Natural killer cell (primary cell): ENCODE results near the gene TBC1D23. TPM values are rescaled to one million over a fixed set of nuclear protein-coding genes. Genes with fewer than 3 reads are reported as not detected.

ENCODE experiments used
- ATAC-seq, 3 donors: fragments of 150-1000 bp in 2 of 3; fragments of 200-7000 bp in 1 of 3; cut with Tn5 transposase; 1 replicate in 1 of 3; 2 replicates in 2 of 3; pipeline ENCODE4 v1.10.0; 2021; ENCODE audit warnings: mild to moderate bottlenecking in 2 of 3, moderate library complexity in 2 of 3
- DNase-seq, 2 donors: peaks; one replicate each; pipeline versions ENCODE4 v3.0.0 to v3.0.0-alpha.2; 2013 to 2021; ENCODE audit warnings: mixed read lengths in 1 of 2
- H3K27ac ChIP-seq: one replicate; pipeline ENCODE4 v1.5.1; 2013; ENCODE audit warnings: mild to moderate bottlenecking, low read length
- H3K27me3 ChIP-seq: one replicate; pipeline ENCODE4 v1.6.1; 2013; ENCODE audit warnings: low read length; ENCODE audit not compliant: control insufficient read depth, insufficient read depth
- H3K36me3 ChIP-seq: one replicate; pipeline ENCODE4 v1.6.1; 2013; ENCODE audit warnings: low read length; ENCODE audit not compliant: control insufficient read depth, insufficient read depth
- H3K4me1 ChIP-seq: one replicate; pipeline ENCODE4 v1.6.1; 2013; ENCODE audit warnings: low read length; ENCODE audit not compliant: control insufficient read depth, insufficient read depth
- H3K4me3 ChIP-seq: one replicate; pipeline ENCODE4 v1.5.1; 2013; ENCODE audit warnings: low read length
- H3K9me3 ChIP-seq: one replicate; pipeline ENCODE4 v1.6.1; 2013; ENCODE audit warnings: low read length; ENCODE audit not compliant: control insufficient read depth, insufficient read depth
- H3K27ac Mint-ChIP-seq, 2 donors: one replicate each; pipeline ENCODE4 v1.8.0; 2022; ENCODE audit warnings: mild to moderate bottlenecking in 2 of 2, mixed read lengths in 2 of 2, moderate library complexity in 1 of 2
- H3K27me3 Mint-ChIP-seq, 2 donors: one replicate each; pipeline ENCODE4 v1.8.0; 2022; ENCODE audit warnings: low read depth in 2 of 2, mixed read lengths in 2 of 2
- H3K36me3 Mint-ChIP-seq: one replicate; pipeline ENCODE4 v1.8.0; 2022; ENCODE audit warnings: mixed read lengths
- H3K4me1 Mint-ChIP-seq, 2 donors: one replicate each; pipeline ENCODE4 v1.8.0; 2022; ENCODE audit warnings: mixed read lengths in 2 of 2
- H3K4me3 Mint-ChIP-seq: one replicate; pipeline ENCODE4 v1.8.0; 2022; ENCODE audit warnings: mild to moderate bottlenecking, moderate library complexity, mixed read lengths
- H3K9me3 Mint-ChIP-seq, 2 donors: one replicate each; pipeline ENCODE4 v1.8.0; 2022; ENCODE audit warnings: mixed read lengths in 2 of 2
- WGBS: methylation state at CpG from one replicate; pipeline ENCODE4 v1.1.7; 2013; ENCODE audit warnings: missing lambda C conversion rate; ENCODE audit not compliant: insufficient coverage; 5-methylcytosine and 5-hydroxymethylcytosine counted together
- intact Hi-C: fragments of 100-400 bp; cut with micrococcal nuclease; formaldehyde crosslinking; loops from one replicate; pipeline ENCODE4 v1.14.2; 2022
- total RNA-seq, 4 donors: library from RNA; stranded (reverse); fragments of 120-200 nt in 1 of 4; gene quantifications; one replicate each; pipeline versions ENCODE4 v1.2.3 to v1.2.4, GENCODE V29; 2013 to 2022
- TF ChIP-seq, protein P1 (sequence below): fragments of 200-600 bp; IDR thresholded peaks from one replicate; pipeline ENCODE4 v1.8.0; 2022; ENCODE audit warnings: antibody characterized with exemption

Gene TBC1D23
- total RNA-seq, 3 donors from 2014 or later (not counting 1 experiment from before 2014, with no cell fraction given) = 38.8 to 50.3 (median 45.4) TPM

DNA sequence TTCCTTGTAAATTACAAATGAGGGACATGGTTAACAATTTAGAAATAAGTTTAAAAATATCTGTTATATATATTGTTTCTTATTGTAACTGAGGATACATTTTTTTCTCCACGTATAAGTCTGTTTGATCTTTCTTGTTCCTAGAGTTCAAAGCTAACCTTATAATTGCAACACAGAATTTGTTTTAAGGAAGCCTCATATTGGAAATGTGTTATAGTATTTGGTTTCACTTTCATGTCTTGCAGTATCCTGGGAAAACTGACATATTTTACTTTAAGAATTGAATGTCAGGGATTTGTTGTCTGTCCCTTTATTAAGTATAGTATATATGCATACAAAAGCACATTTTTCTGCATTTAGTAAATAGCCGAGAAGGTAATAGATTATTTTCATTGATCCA is 50.2 kb downstream of the TBC1D23 start:
- intact Hi-C loops = no loop called here
- H3K4me1 ChIP-seq = no peaks in the 10 kb centered on the region
- H3K27me3 ChIP-seq = no peaks in the 10 kb centered on the region
- Mint-ChIP-seq H3K36me3 (no peaks in the 10 kb centered on the region), H3K4me3 (no peak overlapping the region), H3K27ac (peak overlapping the region in 1 of 2 donors; percentile 29), H3K9me3 (no peaks in the 10 kb centered on the region), H3K27me3 (no peaks in the 10 kb centered on the region), H3K4me1 (no peaks in the 10 kb centered on the region)
- H3K9me3 ChIP-seq = no peaks in the 10 kb centered on the region
- TF ChIP-seq, protein P1, sequence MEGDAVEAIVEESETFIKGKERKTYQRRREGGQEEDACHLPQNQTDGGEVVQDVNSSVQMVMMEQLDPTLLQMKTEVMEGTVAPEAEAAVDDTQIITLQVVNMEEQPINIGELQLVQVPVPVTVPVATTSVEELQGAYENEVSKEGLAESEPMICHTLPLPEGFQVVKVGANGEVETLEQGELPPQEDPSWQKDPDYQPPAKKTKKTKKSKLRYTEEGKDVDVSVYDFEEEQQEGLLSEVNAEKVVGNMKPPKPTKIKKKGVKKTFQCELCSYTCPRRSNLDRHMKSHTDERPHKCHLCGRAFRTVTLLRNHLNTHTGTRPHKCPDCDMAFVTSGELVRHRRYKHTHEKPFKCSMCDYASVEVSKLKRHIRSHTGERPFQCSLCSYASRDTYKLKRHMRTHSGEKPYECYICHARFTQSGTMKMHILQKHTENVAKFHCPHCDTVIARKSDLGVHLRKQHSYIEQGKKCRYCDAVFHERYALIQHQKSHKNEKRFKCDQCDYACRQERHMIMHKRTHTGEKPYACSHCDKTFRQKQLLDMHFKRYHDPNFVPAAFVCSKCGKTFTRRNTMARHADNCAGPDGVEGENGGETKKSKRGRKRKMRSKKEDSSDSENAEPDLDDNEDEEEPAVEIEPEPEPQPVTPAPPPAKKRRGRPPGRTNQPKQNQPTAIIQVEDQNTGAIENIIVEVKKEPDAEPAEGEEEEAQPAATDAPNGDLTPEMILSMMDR = no peak
- H3K36me3 ChIP-seq = peaks cover 33% of the 10 kb centered on the region
- WGBS = no CpG with 5 or more reads among the region's 2 CpGs
- H3K4me3 ChIP-seq = no peak overlapping the region
- no peak overlapping the region for H3K27ac ChIP-seq
- ATAC-seq = no peak
- no peak for DNase-seq

DNA sequence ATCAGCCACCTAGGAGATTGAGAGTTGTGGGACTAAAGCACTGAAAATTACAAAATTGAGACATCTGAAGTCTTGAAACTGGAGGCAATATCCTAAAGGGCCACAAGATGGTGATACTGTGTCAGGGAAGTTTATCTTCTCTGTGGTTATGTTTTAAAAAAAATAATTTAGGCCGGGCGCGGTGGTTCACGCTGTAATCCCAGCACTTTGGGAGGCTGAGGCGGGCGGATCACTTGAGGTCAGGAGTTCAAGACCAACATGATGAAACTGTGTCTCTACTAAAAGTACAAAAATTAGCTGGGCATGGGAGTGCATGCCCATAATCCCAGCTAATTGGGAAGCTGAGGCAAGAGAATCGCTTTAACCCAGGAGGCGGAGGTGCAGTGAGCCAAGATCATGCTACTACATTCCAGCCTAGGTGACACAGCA is 55.9 kb downstream of the TBC1D23 start:
- DNase-seq (peak in 1 of 2 donors; percentile 77), ATAC-seq (peak; percentile 79 to 92 (median 92))
- Histone ChIP-seq H3K36me3 (peaks cover 20% of the 10 kb centered on the region), H3K27me3 (no peaks in the 10 kb centered on the region), H3K4me1 (peaks cover 4% of the 10 kb centered on the region), H3K9me3 (no peaks in the 10 kb centered on the region), H3K4me3 (no peak overlapping the region), H3K27ac (no peak overlapping the region)
- H3K27me3 Mint-ChIP-seq = no peaks in the 10 kb centered on the region
- H3K4me1 Mint-ChIP-seq = peaks cover 11 to 13% of the 10 kb centered on the region in 2 donors
- intact Hi-C loops = loop anchor here (1.0 to 5.0 kb wide), 3 partner anchors 84 to 1066 kb away; no protein-coding TSS in a partner anchor
- H3K27ac Mint-ChIP-seq = peak overlapping the region; percentile 69 to 79
- H3K9me3 Mint-ChIP-seq = no peaks in the 10 kb centered on the region
- WGBS = 25% methylated on average over 8 of the region's 8 CpGs
- H3K36me3 Mint-ChIP-seq = no peaks in the 10 kb centered on the region
- no peak overlapping the region for H3K4me3 Mint-ChIP-seq
- TF ChIP-seq, protein P1 = peak; percentile 77

DNA sequence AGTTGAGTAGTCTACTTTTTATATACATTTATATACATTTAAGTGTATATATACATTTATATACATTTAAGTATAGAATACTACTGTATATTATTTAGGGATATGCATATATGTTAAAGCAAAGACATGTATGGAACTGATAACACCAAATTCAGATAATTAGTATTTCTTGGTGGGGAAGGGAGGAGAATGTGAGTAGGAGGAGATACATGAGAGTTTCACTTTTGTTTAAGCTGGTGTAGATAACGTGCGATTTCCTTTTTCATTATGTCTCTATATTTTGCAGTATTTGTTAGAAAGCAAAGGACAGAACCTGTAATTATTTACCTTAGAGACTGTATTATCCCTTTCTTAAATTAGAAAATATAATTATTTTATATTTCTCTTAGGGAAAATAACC is 57.1 kb downstream of the TBC1D23 start:
- H3K4me3 ChIP-seq = no peak overlapping the region
- H3K4me1 ChIP-seq = peaks cover 4% of the 10 kb centered on the region
- H3K4me3 Mint-ChIP-seq = peak overlapping the region; percentile 32
- no peaks in the 10 kb centered on the region for H3K9me3 Mint-ChIP-seq
- intact Hi-C loops = loop anchor here (5.0 kb wide), 1 partner anchor 1064 kb away; no protein-coding TSS in a partner anchor
- no peaks in the 10 kb centered on the region for H3K27me3 ChIP-seq
- peak overlapping the region; percentile 69 to 79 for H3K27ac Mint-ChIP-seq
- H3K27me3 Mint-ChIP-seq = no peaks in the 10 kb centered on the region
- no CpG with 5 or more reads among the region's 2 CpGs for WGBS
- DNase-seq = peak in 1 of 2 donors; percentile 19
- TF ChIP-seq, protein P1 = no peak
- peak; percentile 59 to 68 (median 68) for ATAC-seq
- H3K27ac ChIP-seq = peak overlapping the region; percentile 14
- H3K9me3 ChIP-seq = no peaks in the 10 kb centered on the region
- no peaks in the 10 kb centered on the region for H3K36me3 Mint-ChIP-seq
- H3K36me3 ChIP-seq = peaks cover 16% of the 10 kb centered on the region
- peaks cover 11 to 13% of the 10 kb centered on the region in 2 donors for H3K4me1 Mint-ChIP-seq

- TF ChIP-seq, protein P1 = no peak
- H3K4me1 ChIP-seq = peaks cover 4% of the 10 kb centered on the region
- Mint-ChIP-seq H3K36me3 (no peaks in the 10 kb centered on the region), H3K4me3 (no peak overlapping the region), H3K9me3 (no peaks in the 10 kb centered on the region), H3K27me3 (no peaks in the 10 kb centered on the region), H3K4me1 (peaks cover 11 to 13% of the 10 kb centered on the region in 2 donors), H3K27ac (no peak overlapping the region)
- ATAC-seq = no peak
- H3K27me3 ChIP-seq = no peaks in the 10 kb centered on the region
- H3K27ac ChIP-seq = no peak overlapping the region
- no peak for DNase-seq
- peaks cover 17% of the 10 kb centered on the region for H3K36me3 ChIP-seq
- WGBS = 100% methylated on average over 1 of the region's 2 CpGs
- intact Hi-C loops = loop anchor here (5.0 kb wide), 1 partner anchor 1062 kb away; no protein-coding TSS in a partner anchor
- H3K4me3 ChIP-seq = no peak overlapping the region
- no peaks in the 10 kb centered on the region for H3K9me3 ChIP-seq
Measured at GRCh38 chr3:100319951-100320350, 59.2 kb downstream of the TBC1D23 start.
